Effector CD8-positive, alpha-beta T cell (primary cell): ENCODE data around the gene DLGAP1.

Experiments
- DNase-seq: peaks from one replicate; lab custom pipeline; 2025; lab: John Stamatoyannopoulos, UW

Gene DLGAP1

GRCh38 chr18:3901042-3901441, 554.1 kb downstream of the DLGAP1 start:
- no peak for DNase-seq

GRCh38 chr18:3900327-3900726, 554.8 kb downstream of the DLGAP1 start:
- no peak for DNase-seq

DNA sequence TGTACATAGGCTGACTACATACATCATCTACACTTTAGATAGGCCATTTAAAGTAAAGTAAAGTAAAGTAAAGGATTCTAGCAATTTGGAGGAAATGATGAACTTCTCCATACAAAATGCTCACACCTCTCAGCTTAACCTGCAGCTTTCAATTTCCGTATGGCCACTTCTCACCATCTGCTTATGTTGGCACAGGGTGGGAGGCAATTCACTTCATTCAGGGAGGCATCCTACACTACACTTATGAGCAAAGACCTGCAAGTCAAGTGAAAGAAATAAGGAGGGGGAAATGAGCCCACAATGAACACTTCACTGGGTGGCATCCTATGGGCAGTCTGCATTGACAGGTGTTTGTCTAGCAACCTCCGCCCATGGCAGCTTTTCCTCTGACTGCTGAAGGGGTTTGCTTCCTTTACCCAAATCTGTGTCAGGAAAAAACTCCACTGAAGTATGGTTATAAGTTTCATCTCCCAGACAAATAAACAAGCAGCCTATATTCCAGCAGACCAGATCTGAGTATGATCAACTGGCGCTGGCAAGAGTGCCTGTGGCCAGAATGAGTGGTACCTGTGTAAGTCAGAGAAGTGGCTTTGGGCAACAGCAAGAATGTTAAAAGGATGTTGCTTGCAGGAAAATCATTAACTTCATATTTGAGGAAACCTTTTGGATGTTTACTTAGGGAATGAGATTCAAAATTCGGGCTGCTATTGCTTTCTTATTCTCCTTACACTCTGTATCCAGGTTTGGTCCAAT, 556.1 kb downstream of the DLGAP1 start:
- no peak for DNase-seq

GRCh38 chr18:3892152-3892551, 563.0 kb downstream of the DLGAP1 start:
- no peak for DNase-seq

GRCh38 chr18:3891245-3891644, 563.9 kb downstream of the DLGAP1 start:
- no peak for DNase-seq

- DNase-seq = no peak
These were observed 565.3 kb downstream of the DLGAP1 start for GRCh38 chr18:3889803-3890202.

DNA sequence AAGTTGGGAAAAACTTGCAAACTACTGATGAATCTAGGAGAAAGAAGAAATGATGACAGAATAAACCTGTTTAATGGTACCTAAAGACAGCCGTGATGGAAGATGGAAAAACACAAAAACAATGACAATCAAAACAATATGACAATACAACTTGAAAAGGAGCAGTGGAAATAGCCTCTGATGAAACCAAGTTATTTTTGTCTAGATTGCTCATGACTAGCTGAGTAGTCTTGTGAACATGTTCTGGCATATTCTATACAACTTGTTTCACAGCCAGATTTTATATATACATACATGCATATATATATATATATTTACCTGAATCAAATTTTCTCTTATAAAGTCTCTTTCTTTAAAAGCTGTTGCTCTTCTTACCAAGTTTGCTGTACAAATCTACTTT, 566.0 kb downstream of the DLGAP1 start:
- DNase-seq = no peak

GRCh38 chr18:3886575-3887322, 568.4 kb downstream of the DLGAP1 start:
- DNase-seq = no peak

DNA sequence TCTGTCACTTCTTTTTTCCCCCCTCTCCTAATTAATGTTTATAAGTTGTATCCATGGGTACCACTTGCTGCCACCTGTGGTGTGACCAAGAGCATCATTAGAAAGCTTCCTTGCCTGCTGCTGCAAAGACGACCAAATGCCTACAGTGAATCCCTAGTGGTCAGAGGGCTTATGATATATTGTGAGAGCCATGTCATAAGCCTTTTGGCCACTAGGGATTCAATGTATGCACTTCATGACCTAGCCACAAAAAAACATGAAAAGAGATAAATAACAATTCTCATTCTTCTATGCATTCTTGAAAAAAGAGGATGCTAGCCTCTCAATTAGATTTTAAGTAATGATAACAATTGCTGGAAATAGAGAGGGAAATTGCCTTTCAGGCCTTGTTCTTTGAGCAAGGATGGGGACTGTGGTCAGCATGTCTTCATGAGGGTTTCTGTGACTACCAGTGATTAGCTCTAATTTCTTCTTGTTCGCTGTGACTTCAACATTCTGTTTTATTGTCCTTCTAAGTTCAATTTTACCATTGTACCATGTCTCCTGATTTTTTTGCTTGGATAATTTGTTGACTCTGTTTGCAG, 569.8 kb downstream of the DLGAP1 start:
- no peak for DNase-seq

GRCh38 chr18:3879836-3880120, 575.3 kb downstream of the DLGAP1 start:
- DNase-seq = no peak

DNA sequence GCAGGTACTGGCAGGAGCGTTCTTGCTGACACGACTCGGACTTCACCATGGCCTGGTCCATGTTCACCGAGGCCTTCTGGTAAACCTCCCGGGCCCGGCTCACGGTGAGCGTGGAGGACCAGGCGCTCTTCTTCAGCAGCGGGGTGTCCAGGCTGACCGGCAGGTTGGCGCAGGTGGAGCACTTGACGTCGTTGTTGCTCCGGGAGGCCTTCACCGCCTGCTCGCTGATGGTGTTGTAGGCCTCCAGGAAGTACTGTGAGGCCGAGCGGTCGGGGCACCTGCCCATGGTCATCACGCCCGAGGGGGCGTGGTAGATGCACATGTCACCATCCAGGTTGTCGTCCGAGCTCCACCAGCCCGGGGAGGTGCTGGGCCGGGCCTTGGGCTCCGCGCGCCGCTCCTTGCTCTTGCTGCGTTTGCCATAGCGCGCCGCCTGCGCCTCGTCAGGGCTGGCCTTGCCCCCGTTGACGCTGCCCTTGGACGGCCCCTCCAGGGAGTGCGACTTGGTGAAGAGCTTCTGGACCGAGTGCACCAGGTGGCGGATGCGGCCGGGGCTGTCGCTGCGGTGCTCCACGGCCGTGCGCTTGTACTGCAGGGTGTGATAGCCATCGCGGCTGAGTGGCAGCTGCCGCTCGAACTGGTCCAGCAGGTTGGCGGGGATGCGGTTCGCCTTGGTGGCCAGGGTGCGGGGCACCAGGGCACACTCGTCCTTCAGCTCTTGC, 575.8 kb downstream of the DLGAP1 start:
- DNase-seq = no peak

DNA sequence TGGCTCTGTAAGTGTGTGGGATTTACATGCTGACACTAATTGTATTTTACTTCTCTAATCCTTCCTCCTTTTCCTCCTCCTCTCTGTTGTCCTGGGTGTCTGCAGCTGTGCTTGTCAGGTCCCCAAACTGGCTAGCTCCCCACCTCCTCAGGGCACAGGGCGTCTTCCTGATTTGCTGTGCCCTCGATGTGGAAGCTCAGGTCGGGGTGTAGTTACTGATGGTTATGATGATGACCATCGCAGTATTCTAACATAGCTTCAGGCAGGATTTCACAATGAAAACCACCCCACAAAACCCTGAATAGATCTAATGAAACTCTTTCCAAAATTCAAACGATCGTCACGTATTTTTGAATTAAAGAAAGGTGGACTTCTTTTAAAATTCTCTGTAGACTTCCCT, 576.7 kb downstream of the DLGAP1 start:
- no peak for DNase-seq

- no peak for DNase-seq
These were observed 577.4 kb downstream of the DLGAP1 start for GRCh38 chr18:3877678-3878077.

DNA sequence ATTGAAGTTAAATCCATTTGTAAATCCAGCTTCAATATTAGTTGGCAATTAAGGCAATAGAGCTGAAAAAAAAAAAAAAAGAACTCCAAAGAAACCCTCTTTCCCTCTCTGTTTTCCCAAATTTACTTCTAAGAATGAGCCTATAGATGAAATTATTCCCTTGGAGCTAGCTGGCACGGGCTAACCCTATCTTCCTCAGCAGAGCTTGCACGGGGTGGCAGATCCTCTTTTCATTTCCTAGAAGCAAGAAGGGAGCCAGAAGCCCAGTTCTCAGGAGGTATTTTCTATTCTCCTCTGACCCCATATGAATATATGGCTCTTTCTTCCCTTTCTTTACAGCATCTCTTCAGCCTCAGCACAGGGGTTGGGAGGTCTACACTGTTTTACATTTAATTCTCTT, 579.1 kb downstream of the DLGAP1 start:
- DNase-seq = no peak

GRCh38 chr18:3875376-3875775, 579.7 kb downstream of the DLGAP1 start:
- DNase-seq = no peak

- DNase-seq = no peak
These were observed 580.5 kb downstream of the DLGAP1 start for GRCh38 chr18:3874581-3874980.

GRCh38 chr18:3874125-3874524, 581.0 kb downstream of the DLGAP1 start:
- DNase-seq = no peak

- DNase-seq = no peak
These were observed 581.4 kb downstream of the DLGAP1 start for GRCh38 chr18:3873698-3874097.

- DNase-seq = no peak
These were observed 581.9 kb downstream of the DLGAP1 start for GRCh38 chr18:3873211-3873610.

DNA sequence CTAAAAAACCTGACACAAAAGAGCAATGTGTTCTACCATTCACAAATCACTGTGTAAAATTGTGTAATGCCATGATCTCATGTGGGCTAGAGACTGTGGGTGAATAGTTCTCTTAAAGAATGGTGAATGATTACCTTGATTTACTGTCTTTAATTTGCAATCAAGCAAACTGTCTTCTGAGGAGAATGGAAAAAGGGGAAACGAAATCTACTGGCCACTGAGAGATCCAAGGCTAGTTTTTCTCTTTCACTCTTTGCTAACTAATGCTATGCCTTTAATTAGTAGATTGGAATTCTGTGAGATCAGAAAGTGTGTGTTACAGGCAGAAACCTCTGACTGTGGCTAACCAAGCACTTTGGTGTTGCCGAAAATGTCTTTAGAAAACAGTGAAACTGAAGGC, 582.5 kb downstream of the DLGAP1 start:
- no peak for DNase-seq

DNA sequence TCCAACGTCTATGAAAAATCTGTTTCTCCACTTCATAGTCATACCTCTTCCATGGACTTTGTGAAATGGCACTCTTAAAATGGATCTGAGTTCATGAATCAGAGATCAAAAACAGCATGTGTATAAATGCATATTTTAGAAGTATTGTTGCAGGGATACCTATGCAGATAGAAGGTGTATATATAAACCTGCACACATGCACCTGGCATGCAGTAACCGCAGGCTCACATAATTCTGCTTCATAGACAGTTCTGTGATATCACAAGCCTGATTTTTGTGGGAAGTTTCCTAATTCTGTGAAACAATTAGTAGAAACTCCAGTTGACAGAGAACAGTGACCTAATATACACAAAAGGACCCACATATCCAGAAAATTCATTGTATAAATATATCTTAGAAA, 583.4 kb downstream of the DLGAP1 start:
- DNase-seq = no peak

DNA sequence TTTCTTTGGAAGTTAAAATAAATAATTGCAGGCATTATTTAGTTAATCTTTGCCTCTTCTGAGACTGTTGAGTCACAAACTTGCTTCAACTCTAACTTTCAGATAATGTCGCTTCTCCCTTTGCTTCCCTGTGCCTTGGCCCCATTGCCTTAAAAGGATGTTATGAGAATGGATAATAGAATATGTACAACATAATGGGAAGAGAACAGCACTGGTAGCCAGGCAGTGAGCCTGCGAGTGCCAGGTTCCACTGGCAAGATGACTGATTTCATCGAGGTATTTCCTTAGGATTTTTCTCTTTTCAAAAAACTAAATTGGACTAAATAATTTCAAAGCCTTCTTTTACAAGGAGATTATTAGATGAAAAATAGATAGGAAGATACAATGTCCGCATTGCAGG, 584.2 kb downstream of the DLGAP1 start:
- DNase-seq = no peak

DNA sequence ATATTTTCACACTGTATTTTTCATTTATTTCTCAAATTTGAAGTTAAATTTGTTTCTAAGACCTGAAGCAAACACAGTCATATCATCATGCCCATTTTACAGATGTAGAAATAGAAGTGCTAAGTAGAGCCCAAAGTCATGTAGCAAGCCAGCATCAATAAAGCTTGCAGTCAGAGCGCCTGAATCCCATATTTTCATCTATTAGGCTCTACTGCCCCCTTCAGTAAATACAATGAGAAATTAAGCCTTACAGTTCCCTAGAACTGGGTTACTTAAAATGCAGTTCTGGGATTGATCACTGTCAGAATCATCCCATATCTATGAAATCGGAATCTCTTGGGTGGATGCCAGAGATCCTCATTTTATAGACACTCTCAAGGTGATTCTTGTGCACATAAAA, 585.3 kb downstream of the DLGAP1 start:
- DNase-seq = no peak
